Forelimb muscle (tissue), 1 donor: ENCODE data around the gene EFNA2. TPM values are rescaled to one million over a fixed set of nuclear protein-coding genes. Genes with fewer than 3 reads are reported as not detected.
"Not testable (repeated sequence)": the region's sequence is repeated elsewhere in the genome, so short reads cannot be mapped to it uniquely, and the experiment has no call there.

Experiments
- DNase-seq: peaks from one replicate; pipeline ENCODE4 v3.0.0-alpha.2; 2013; ENCODE audit warnings: low read depth
- polyA plus RNA-seq: library from polyadenylated mRNA; unstranded; fragments of 120-200 nt; gene quantifications from one replicate; pipeline ENCODE4 v1.2.1, GENCODE V29; 2013; ENCODE audit not compliant: insufficient read length

Gene EFNA2
- polyA plus RNA-seq, result 1.1 TPM

- no peak for DNase-seq
Observed at GRCh38 chr19:1285737-1286360, at the start of gene EFNA2. TSS of gene EFNA2 (plus strand) at chr19:1285873. CDS start at chr19:1286169, 296 bp downstream.

GRCh38 chr19:1236576-1236975 lies 49.1 kb upstream of the EFNA2 start:
- no peak for DNase-seq

GRCh38 chr19:1237027-1237659 lies 48.5 kb upstream of the EFNA2 start:
- DNase-seq, result no peak

GRCh38 chr19:1237754-1238368 lies 47.8 kb upstream of the EFNA2 start, which contains the start of gene CBARP:
TSS of gene CBARP (minus strand) at chr19:1238005. CDS start at chr19:1236100, 1,905 bp downstream.
- DNase-seq, result no peak

GRCh38 chr19:1238369-1239303 lies 47.0 kb upstream of the EFNA2 start:
- DNase-seq, result no peak

GRCh38 chr19:1239420-1239795 lies 46.3 kb upstream of the EFNA2 start:
- DNase-seq, result no peak

GRCh38 chr19:1239796-1240737 lies 45.6 kb upstream of the EFNA2 start:
- no peak for DNase-seq

- no peak for DNase-seq
Observed at GRCh38 chr19:1240925-1241324, 44.7 kb upstream of the EFNA2 start.

GRCh38 chr19:1241417-1242095 lies 44.1 kb upstream of the EFNA2 start, which contains the start of gene ATP5F1D:
TSS of gene ATP5F1D (plus strand) at chr19:1241751. CDS start at chr19:1241851, 100 bp downstream.
- peak; percentile 92 for DNase-seq

GRCh38 chr19:1243768-1244692 lies 41.6 kb upstream of the EFNA2 start:
- no peak for DNase-seq

- DNase-seq, result no peak
Observed at GRCh38 chr19:1244693-1245451, 40.8 kb upstream of the EFNA2 start.

- DNase-seq, result no peak
Observed at GRCh38 chr19:1245494-1246264, 40.0 kb upstream of the EFNA2 start.

- not testable (repeated sequence) for DNase-seq
Observed at GRCh38 chr19:1246265-1247087, 39.2 kb upstream of the EFNA2 start.

GRCh38 chr19:1247748-1248138 lies 37.9 kb upstream of the EFNA2 start:
- DNase-seq, result no peak

GRCh38 chr19:1248139-1248785 lies 37.4 kb upstream of the EFNA2 start, which contains the start of gene MIDN:
TSS of gene MIDN (plus strand) at chr19:1248583. CDS start at chr19:1250297, 1,714 bp downstream.
- no peak for DNase-seq

GRCh38 chr19:1248786-1249297 lies 36.8 kb upstream of the EFNA2 start:
- no peak for DNase-seq
